Mesothelial cell of epicardium (in vitro differentiated cells): ENCODE results near the gene SPPL3. TPM values are rescaled to one million over a fixed set of nuclear protein-coding genes. Genes with fewer than 3 reads are reported as not detected.
"Not testable (repeated sequence)": the region's sequence is repeated elsewhere in the genome, so short reads cannot be mapped to it uniquely, and the experiment has no call there.

Experiments
- DNase-seq, 2 experiments: peaks; one replicate each; pipeline ENCODE4 v3.0.0; 2021; ENCODE audit warnings: low spot score in 2 of 2; ENCODE audit not compliant: unreplicated experiment in 2 of 2
- H3K27ac Mint-ChIP-seq: 2 replicates; pipeline ENCODE4 v1.8.0; 2021; ENCODE audit warnings: mixed read lengths
- H3K27me3 Mint-ChIP-seq: 2 replicates; pipeline ENCODE4 v1.8.0; 2021; ENCODE audit warnings: low read depth, mixed read lengths
- H3K36me3 Mint-ChIP-seq: 2 replicates; pipeline ENCODE4 v1.8.0; 2021; ENCODE audit warnings: mixed read lengths
- H3K4me1 Mint-ChIP-seq: 2 replicates; pipeline ENCODE4 v1.8.0; 2021; ENCODE audit warnings: mixed read lengths
- H3K4me3 Mint-ChIP-seq: 2 replicates; pipeline ENCODE4 v1.8.0; 2021; ENCODE audit warnings: mild to moderate bottlenecking, moderate library complexity, mixed read lengths
- H3K9me3 Mint-ChIP-seq: 2 replicates; pipeline ENCODE4 v1.8.0; 2021; ENCODE audit warnings: mixed read lengths
- total RNA-seq: library from RNA; stranded (reverse); gene quantifications from 3 replicates; pipeline ENCODE4 v1.2.1, GENCODE V29; 2021
- TF ChIP-seq, protein P1 (sequence below): fragments of 200-600 bp; sonication (generic); IDR thresholded peaks from one replicate; pipeline ENCODE4 v1.5.0; 2021; ENCODE audit warnings: antibody characterized with exemption; ENCODE audit not compliant: unreplicated experiment

The SPPL3 gene
- total RNA-seq, 1 donor from 2014 or later = 79.8 TPM

GRCh38 chr12:120903412-120904196 is 554 bp downstream of the SPPL3 start:
- DNase-seq = peak; percentile 26 to 47
- TF ChIP-seq, protein P1, sequence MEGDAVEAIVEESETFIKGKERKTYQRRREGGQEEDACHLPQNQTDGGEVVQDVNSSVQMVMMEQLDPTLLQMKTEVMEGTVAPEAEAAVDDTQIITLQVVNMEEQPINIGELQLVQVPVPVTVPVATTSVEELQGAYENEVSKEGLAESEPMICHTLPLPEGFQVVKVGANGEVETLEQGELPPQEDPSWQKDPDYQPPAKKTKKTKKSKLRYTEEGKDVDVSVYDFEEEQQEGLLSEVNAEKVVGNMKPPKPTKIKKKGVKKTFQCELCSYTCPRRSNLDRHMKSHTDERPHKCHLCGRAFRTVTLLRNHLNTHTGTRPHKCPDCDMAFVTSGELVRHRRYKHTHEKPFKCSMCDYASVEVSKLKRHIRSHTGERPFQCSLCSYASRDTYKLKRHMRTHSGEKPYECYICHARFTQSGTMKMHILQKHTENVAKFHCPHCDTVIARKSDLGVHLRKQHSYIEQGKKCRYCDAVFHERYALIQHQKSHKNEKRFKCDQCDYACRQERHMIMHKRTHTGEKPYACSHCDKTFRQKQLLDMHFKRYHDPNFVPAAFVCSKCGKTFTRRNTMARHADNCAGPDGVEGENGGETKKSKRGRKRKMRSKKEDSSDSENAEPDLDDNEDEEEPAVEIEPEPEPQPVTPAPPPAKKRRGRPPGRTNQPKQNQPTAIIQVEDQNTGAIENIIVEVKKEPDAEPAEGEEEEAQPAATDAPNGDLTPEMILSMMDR = no peak
- H3K27ac Mint-ChIP-seq = peak overlapping the region; percentile 88
- no peaks in the 10 kb centered on the region for H3K9me3 Mint-ChIP-seq
- peak overlapping the region; percentile 98 for H3K4me3 Mint-ChIP-seq
- H3K36me3 Mint-ChIP-seq = peaks cover 11% of the 10 kb centered on the region
- H3K4me1 Mint-ChIP-seq = peaks cover 20% of the 10 kb centered on the region
- no peaks in the 10 kb centered on the region for H3K27me3 Mint-ChIP-seq

DNA sequence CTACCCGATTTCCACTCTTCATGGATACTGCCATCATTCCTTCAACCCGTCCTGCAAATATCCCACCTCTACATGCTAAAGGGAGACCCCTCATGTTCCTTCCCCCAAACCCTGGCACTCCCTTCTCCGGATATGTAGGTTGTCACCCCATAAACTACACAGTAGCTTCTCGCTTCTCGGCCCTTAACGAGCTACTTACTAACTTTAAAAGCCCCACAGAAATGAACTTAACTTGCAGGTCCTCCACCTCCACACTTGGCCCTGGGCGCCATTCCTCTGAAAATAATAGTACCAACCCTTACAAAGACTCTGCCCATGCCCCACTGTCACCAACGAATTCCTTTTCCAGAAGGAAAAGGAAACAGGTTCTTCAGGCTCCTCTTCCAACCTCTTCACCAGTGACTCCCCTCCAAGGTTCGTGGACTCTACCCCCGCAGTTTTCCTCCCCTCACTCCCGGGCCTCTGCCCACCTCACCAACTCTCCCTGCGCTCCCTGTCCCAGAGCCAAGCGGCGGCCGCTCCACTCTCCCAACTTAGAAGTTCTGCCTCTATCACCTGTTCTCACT is 1.2 kb downstream of the SPPL3 start:
- Mint-ChIP-seq H3K4me3 (peak overlapping the region; percentile 98), H3K27me3 (no peaks in the 10 kb centered on the region), H3K9me3 (no peaks in the 10 kb centered on the region), H3K27ac (peak overlapping the region; percentile 88), H3K4me1 (peaks cover 20% of the 10 kb centered on the region), H3K36me3 (peaks cover 11% of the 10 kb centered on the region)
- no peak for DNase-seq
- TF ChIP-seq, protein P1 = no peak

DNA sequence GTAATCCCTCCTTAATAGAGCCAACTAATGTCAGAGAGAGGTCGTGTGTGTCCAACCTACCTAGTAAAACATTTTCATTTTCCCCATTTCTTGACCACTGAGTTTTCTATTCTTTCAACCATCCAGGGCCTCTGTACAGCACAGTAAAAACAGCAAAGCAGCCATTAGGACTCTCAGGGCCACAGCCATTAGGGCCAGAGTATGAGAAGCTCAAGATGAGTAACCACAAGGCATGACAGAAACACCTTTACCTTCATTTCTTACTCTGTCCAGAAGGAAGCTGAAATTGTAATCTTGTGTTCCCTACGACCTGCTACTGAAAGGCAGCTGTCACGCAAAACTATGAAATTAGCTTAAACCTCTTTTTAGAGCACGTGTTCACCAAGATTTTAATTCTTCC is 2.3 kb downstream of the SPPL3 start:
- DNase-seq = no peak

GRCh38 chr12:120901101-120901500 is 3.1 kb downstream of the SPPL3 start:
- DNase-seq, H3K4me3 Mint-ChIP-seq, H3K27ac Mint-ChIP-seq, H3K9me3 Mint-ChIP-seq, H3K27me3 Mint-ChIP-seq: not testable (repeated sequence)
- Mint-ChIP-seq H3K4me1 (peaks cover 20% of the 10 kb centered on the region), H3K36me3 (peaks cover 13% of the 10 kb centered on the region)

More for the DNA sequence above, 2.3 kb downstream of the SPPL3 start:
- Mint-ChIP-seq H3K9me3 (no peaks in the 10 kb centered on the region), H3K27me3 (no peaks in the 10 kb centered on the region), H3K36me3 (peaks cover 13% of the 10 kb centered on the region), H3K27ac (peak overlapping the region; percentile 5), H3K4me1 (peaks cover 20% of the 10 kb centered on the region), H3K4me3 (peak overlapping the region; percentile 98)
- TF ChIP-seq, protein P1 = no peak

DNA sequence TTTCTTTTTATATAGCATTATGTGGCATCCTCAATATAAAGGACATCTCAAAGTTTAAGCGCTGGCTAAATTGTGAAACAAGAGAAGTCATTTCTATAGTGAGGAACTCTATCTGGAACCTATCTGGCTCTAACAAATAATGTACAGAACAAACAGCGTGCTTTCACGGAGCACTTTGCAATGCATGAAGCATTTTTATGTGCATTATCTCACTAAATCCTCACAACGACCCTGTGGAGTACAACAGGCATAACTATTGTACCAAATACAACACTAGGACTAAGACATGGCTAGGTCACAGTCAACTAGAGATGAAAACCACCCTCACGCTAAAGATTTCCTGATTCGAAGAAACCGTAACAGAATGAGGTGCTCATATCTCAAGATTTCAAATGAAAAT is 8.6 kb downstream of the SPPL3 start:
- H3K4me1 Mint-ChIP-seq = peaks cover 13% of the 10 kb centered on the region
- H3K27ac Mint-ChIP-seq = no peak overlapping the region
- TF ChIP-seq, protein P1 = no peak
- DNase-seq = no peak
- H3K9me3 Mint-ChIP-seq = no peaks in the 10 kb centered on the region
- no peaks in the 10 kb centered on the region for H3K27me3 Mint-ChIP-seq
- H3K36me3 Mint-ChIP-seq = peaks cover 21% of the 10 kb centered on the region
- H3K4me3 Mint-ChIP-seq = no peak overlapping the region

- Mint-ChIP-seq H3K27ac (no peak overlapping the region), H3K36me3 (peaks cover 15% of the 10 kb centered on the region), H3K27me3 (no peaks in the 10 kb centered on the region), H3K4me1 (peaks cover 13% of the 10 kb centered on the region), H3K9me3 (no peaks in the 10 kb centered on the region), H3K4me3 (no peak overlapping the region)
- TF ChIP-seq, protein P1 = no peak
- DNase-seq = no peak
Measured at GRCh38 chr12:120892265-120892664, 11.9 kb downstream of the SPPL3 start.
